Duodenal mucosa (tissue), 2 donors: Measurements from ENCODE around the gene GLP2R.

Experiments used
- H3K27ac ChIP-seq: one replicate; pipeline ENCODE4 v1.7.0; 2013; ENCODE audit warnings: low read depth, low read length
- H3K27me3 ChIP-seq, 2 donors: one replicate each; pipeline ENCODE4 v1.7.0; 2013; ENCODE audit warnings: low read length in 2 of 2, control low read depth in 1 of 2; ENCODE audit not compliant: insufficient read depth in 2 of 2, control insufficient read depth in 1 of 2
- H3K36me3 ChIP-seq, 2 donors: one replicate each; pipeline ENCODE4 v1.7.0; 2013; ENCODE audit warnings: low read length in 2 of 2, control low read depth in 1 of 2; ENCODE audit not compliant: insufficient read depth in 2 of 2, control insufficient read depth in 1 of 2
- H3K4me1 ChIP-seq, 2 donors: one replicate each; pipeline ENCODE4 v1.7.0; 2013; ENCODE audit warnings: low read length in 2 of 2, control low read depth in 1 of 2; ENCODE audit not compliant: insufficient read depth in 2 of 2, control insufficient read depth in 1 of 2
- H3K4me3 ChIP-seq, 2 donors: one replicate each; pipeline ENCODE4 v1.7.0; 2013; ENCODE audit warnings: low read length in 2 of 2, low read depth in 1 of 2
- H3K9ac ChIP-seq, 2 donors: one replicate each; pipeline ENCODE4 v1.7.0; 2013; ENCODE audit warnings: low read length in 2 of 2, low read depth in 1 of 2
- H3K9me3 ChIP-seq, 2 donors: one replicate each; pipeline ENCODE4 v1.7.0; 2013; ENCODE audit warnings: low read length in 2 of 2, control low read depth in 1 of 2; ENCODE audit not compliant: control insufficient read depth in 1 of 2

GLP2R gene

DNA sequence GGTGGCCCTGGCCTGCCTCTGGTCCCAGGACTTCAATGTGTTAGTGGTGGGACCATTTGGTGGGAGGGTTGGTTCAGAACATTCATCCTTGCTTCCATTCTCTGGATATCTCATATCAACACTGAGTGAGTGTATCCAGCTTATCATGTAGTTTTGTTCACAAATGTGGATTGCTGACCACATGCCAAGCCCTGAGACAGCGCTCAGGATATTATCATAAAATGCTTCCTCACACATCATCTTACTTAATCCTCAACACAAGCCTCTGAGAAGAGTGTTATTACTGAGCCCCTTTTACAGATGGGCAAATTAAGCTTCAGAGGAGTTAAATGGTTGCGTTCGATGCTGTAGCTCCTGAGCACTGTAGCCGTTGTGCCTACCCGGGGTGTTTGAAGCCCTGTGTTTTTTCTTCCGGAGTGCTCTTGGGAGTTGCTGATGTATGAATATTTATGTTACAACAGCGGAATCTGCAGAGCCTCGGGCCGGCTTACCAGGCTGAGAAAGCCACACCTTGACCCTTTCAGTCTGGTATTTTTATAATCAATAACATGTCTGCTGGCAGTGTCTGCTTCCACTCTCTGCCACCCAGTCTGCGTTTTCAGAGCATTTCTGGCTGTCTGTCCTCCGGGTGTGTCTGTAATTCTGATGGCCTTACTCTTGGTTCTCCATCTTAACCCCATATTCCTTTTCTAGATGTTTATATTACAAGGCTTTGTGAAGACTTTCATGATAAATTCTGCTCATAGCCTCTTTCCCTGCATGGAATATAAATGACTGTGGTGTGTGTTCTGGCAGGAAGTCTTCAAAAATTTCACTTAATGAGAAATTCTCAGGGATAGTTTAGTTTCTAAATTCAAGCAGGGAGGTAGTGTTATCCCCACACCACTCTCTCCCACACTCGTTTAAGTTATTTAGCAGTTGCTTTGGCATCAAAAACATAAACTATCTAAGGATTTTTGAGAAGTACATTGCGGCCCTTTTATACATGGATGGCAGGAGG lies 2.9 kb downstream of the GLP2R start:
- no peak overlapping the region for H3K9ac ChIP-seq
- H3K4me3 ChIP-seq, result no peak overlapping the region
- no peak overlapping the region for H3K27ac ChIP-seq
- H3K4me1 ChIP-seq, result peaks cover 0 to 6% of the 10 kb centered on the region in 2 donors
- H3K36me3 ChIP-seq, result no peaks in the 10 kb centered on the region
- no peaks in the 10 kb centered on the region for H3K27me3 ChIP-seq
- H3K9me3 ChIP-seq, result no peaks in the 10 kb centered on the region

DNA sequence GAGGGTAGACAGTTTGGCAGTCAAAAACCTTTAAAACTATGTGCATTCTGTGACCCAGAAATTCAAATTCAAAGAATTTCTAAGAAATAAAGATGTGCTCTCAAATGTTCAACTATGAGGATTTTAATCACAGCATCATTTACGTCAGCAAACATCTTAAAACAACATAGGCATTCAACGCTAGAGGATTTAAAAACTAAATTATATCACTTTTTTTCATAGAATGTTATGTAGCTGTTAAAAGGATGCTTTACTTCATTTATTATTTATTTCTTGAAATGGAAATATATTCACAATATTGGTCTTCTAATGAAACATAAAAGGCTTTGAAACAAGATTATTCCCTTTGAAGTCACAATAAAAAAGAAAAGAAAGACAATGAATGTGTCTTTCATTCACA lies 3.6 kb downstream of the GLP2R start:
- H3K27ac ChIP-seq, result no peak overlapping the region
- no peaks in the 10 kb centered on the region for H3K27me3 ChIP-seq
- no peak overlapping the region for H3K4me3 ChIP-seq
- H3K36me3 ChIP-seq, result no peaks in the 10 kb centered on the region
- H3K4me1 ChIP-seq, result peaks cover 0 to 6% of the 10 kb centered on the region in 2 donors
- no peak overlapping the region for H3K9ac ChIP-seq
- H3K9me3 ChIP-seq, result no peaks in the 10 kb centered on the region

DNA sequence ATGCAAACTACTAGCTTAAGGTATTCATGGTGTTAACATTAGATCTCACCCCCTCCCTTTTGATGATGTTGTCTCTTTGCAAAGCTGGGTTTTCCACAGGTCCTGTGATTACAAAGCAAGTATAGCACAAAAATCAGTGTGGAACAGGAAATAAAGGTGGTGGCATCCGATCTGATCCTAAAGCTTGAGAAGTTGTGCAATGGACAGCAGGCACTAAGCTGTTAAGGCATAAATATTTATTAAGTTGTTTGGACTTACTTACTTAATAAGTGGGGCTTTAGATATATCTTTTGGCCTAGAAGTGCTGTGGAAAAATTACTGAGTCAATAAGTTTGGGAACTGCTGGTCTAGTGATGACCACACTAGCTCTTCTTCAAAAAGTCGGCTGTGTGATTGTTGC lies 5.0 kb downstream of the GLP2R start:
- Histone ChIP-seq H3K4me3 (no peak overlapping the region), H3K9ac (no peak overlapping the region), H3K36me3 (no peaks in the 10 kb centered on the region), H3K27me3 (no peaks in the 10 kb centered on the region), H3K9me3 (no peaks in the 10 kb centered on the region), H3K27ac (no peak overlapping the region), H3K4me1 (peaks cover 0 to 6% of the 10 kb centered on the region in 2 donors)

- no peak overlapping the region for H3K9ac ChIP-seq
- H3K4me3 ChIP-seq, result no peak overlapping the region
- no peak overlapping the region for H3K27ac ChIP-seq
- H3K27me3 ChIP-seq, result no peaks in the 10 kb centered on the region
- no peaks in the 10 kb centered on the region for H3K36me3 ChIP-seq
- peaks cover 0 to 6% of the 10 kb centered on the region in 2 donors for H3K4me1 ChIP-seq
- H3K9me3 ChIP-seq, result no peaks in the 10 kb centered on the region
These were observed 8.2 kb downstream of the GLP2R start for GRCh38 chr17:9833922-9834321.

- Histone ChIP-seq H3K27me3 (no peaks in the 10 kb centered on the region), H3K4me1 (peaks cover 0 to 6% of the 10 kb centered on the region in 2 donors), H3K4me3 (no peak overlapping the region), H3K36me3 (no peaks in the 10 kb centered on the region), H3K9me3 (no peaks in the 10 kb centered on the region), H3K27ac (no peak overlapping the region), H3K9ac (no peak overlapping the region)
These were observed 12.1 kb downstream of the GLP2R start for GRCh38 chr17:9837551-9838471.

- Histone ChIP-seq H3K9ac (no peak overlapping the region), H3K36me3 (no peaks in the 10 kb centered on the region), H3K4me3 (no peak overlapping the region), H3K9me3 (no peaks in the 10 kb centered on the region), H3K4me1 (peaks cover 0 to 6% of the 10 kb centered on the region in 2 donors), H3K27ac (no peak overlapping the region), H3K27me3 (no peaks in the 10 kb centered on the region)
These were observed 13.7 kb downstream of the GLP2R start for GRCh38 chr17:9839433-9839832.

DNA sequence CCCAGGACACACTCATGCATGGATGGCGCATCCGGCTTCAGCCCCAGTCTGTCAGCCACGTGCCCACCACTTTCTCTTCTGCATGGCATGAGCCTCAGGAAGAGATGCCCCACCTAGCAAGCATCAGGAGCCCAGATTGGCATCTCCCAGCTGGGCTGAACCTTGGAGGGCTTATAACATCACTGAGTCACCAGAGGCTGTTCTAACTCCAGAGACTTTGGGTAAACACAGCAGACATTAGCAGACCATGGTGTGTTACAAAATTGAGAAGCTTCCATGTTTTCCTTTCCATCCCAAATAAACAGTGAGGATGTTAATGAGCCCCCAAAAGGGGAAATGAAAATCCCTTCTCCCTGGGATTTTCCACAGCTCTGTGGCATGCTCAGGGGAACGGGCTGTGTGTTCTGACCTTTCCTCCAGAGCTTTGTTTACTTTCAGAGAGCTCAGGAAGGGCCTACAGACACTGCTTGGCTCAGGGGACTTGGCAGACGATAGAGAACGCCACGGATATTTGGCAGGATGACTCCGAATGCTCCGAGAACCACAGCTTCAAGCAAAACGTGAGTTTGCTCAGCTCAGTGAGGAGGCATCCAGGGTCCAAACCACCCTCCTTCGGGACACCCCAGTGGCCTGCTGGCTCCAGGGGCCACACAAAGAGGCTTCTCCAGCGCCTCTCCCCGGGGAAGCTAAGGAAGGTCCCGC lies 16.5 kb downstream of the GLP2R start:
- Histone ChIP-seq H3K36me3 (no peaks in the 10 kb centered on the region), H3K27me3 (no peaks in the 10 kb centered on the region), H3K4me1 (peaks cover 0 to 6% of the 10 kb centered on the region in 2 donors), H3K4me3 (no peak overlapping the region), H3K9ac (no peak overlapping the region), H3K27ac (no peak overlapping the region), H3K9me3 (no peaks in the 10 kb centered on the region)

GRCh38 chr17:9843152-9844010 lies 17.7 kb downstream of the GLP2R start:
- Histone ChIP-seq H3K27ac (no peak overlapping the region), H3K4me1 (peaks cover 0 to 6% of the 10 kb centered on the region in 2 donors), H3K9ac (no peak overlapping the region), H3K9me3 (no peaks in the 10 kb centered on the region), H3K27me3 (no peaks in the 10 kb centered on the region), H3K4me3 (no peak overlapping the region), H3K36me3 (no peaks in the 10 kb centered on the region)

DNA sequence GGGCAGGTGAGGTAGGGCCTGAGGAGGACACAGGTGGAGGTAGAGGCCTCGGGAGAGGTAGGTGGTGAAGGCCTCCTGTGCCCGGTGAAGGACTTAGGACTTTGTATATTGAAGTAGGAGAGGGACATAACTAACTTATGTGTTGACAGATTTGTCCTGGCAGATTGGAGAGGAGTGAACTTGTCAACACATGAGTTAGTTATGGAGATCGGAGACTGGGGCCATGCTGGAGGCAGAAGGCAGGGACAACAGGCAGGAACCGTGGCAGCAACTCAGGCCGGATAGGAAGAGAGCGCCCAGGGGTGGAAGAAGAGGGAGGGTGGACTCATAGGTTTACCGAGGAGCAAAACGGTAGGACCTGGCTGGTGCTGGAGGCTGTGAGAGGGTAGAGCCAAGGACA lies 18.4 kb downstream of the GLP2R start:
- Histone ChIP-seq H3K36me3 (no peaks in the 10 kb centered on the region), H3K4me1 (peaks cover 0 to 6% of the 10 kb centered on the region in 2 donors), H3K9ac (no peak overlapping the region), H3K4me3 (no peak overlapping the region), H3K9me3 (no peaks in the 10 kb centered on the region), H3K27ac (no peak overlapping the region), H3K27me3 (no peaks in the 10 kb centered on the region)
